Smooth muscle cell (in vitro differentiated cells): ENCODE results near the gene SBSN. TPM values are rescaled to one million over a fixed set of nuclear protein-coding genes. Genes with fewer than 3 reads are reported as not detected.

Experiments used
- DNase-seq: peaks from one replicate; lab custom pipeline; 2025; ENCODE audit not compliant: unreplicated experiment; lab: John Stamatoyannopoulos, UW
- H2AFZ ChIP-seq: fragments of 200-600 bp; sonication (generic); 2 replicates; pipeline ENCODE4 v1.6.0; 2016; ENCODE audit warnings: antibody characterized with exemption, low read depth, mild to moderate bottlenecking
- H3F3A ChIP-seq: fragments of 200-600 bp; sonication (generic); 2 replicates; pipeline ENCODE4 v1.6.0; 2017; ENCODE audit warnings: antibody characterized with exemption, low read depth
- H3K27ac ChIP-seq: fragments of 200-600 bp; sonication (generic); 2 replicates; pipeline ENCODE4 v1.5.1; 2016; ENCODE audit warnings: low read depth, mild to moderate bottlenecking
- H3K27me3 ChIP-seq: fragments of 200-600 bp; sonication (generic); 2 replicates; pipeline ENCODE4 v1.6.1; 2016; ENCODE audit warnings: low read depth, mild to moderate bottlenecking
- H3K36me3 ChIP-seq: fragments of 200-600 bp; sonication (generic); 2 replicates; pipeline ENCODE4 v1.5.1; 2016; ENCODE audit warnings: low read depth
- H3K4me1 ChIP-seq: fragments of 200-600 bp; sonication (generic); 2 replicates; pipeline ENCODE4 v1.5.1; 2016; ENCODE audit warnings: low read depth
- H3K4me2 ChIP-seq: fragments of 200-600 bp; sonication (generic); 2 replicates; pipeline ENCODE4 v1.6.0; 2016; ENCODE audit warnings: mild to moderate bottlenecking
- H3K4me3 ChIP-seq: fragments of 200-600 bp; sonication (generic); 2 replicates; pipeline ENCODE4 v1.5.1; 2016; ENCODE audit warnings: mild to moderate bottlenecking
- H3K79me2 ChIP-seq: fragments of 200-600 bp; sonication (generic); 2 replicates; pipeline ENCODE4 v1.6.0; 2016; ENCODE audit warnings: low read depth, mild to moderate bottlenecking
- H3K9ac ChIP-seq: fragments of 200-600 bp; sonication (generic); 2 replicates; pipeline ENCODE4 v1.6.0; 2016; ENCODE audit warnings: low read depth
- H3K9me3 ChIP-seq: fragments of 200-600 bp; sonication (generic); replicated peaks from 2 replicates; pipeline ENCODE4 v1.5.1; 2016; ENCODE audit warnings: low read depth
- H4K20me1 ChIP-seq: fragments of 200-600 bp; sonication (generic); 2 replicates; pipeline ENCODE4 v1.6.0; 2016; ENCODE audit warnings: low read depth
- WGBS: methylation state at CpG from one replicate; pipeline ENCODE4 v1.1.7; 2016; ENCODE audit warnings: low lambda C conversion rate; 5-methylcytosine and 5-hydroxymethylcytosine counted together
- polyA plus RNA-seq: library from polyadenylated mRNA; unstranded; fragments of >200 nt; fragmentation: Nextera tagmentation; extraction: Ambion mirVana; gene quantifications from 2 replicates; pipeline ENCODE4 v1.2.1, GENCODE V29; 2016
- total RNA-seq: library from RNA; depleted of rRNA; stranded (reverse); fragments of >200 nt; gene quantifications from 2 replicates; pipeline ENCODE4 v1.2.3, GENCODE V29; 2014
- TF ChIP-seq, protein P1 (sequence below): fragments of 200-600 bp; sonication (generic); IDR thresholded peaks from 2 replicates; pipeline ENCODE4 v1.5.1; 2017; ENCODE audit warnings: borderline replicate concordance, mild to moderate bottlenecking, antibody characterized with exemption; ENCODE audit not compliant: insufficient read depth, poor library complexity, severe bottlenecking

SBSN gene
- total and polyA plus RNA-seq, 2 experiments from 2014 or later, result 11.7 to 19.8 TPM

DNA sequence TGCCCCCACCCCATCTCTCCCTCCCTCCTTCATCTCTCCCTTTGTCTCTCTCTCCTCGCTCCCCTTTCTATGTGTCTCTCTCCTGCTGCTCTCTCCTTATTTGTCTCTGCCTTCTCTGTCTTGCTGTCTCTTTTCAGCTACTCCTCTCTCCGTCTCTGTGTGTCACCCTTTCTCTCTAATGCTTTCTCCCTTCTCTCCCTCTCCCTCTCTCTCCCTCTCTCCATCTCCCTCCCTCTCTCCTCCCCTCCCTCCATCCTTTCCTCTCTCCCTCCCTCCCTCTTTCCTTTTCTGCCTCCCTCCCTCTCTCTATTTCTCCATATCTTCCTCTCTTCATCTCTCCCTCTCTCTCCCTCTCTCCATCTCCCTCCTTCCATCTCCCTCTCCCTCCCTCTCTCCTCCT, 34.7 kb upstream of the SBSN start:
- peaks cover 3% of the 10 kb centered on the region for H3K4me1 ChIP-seq
- no peak overlapping the region for H3K9ac ChIP-seq
- no peaks in the 10 kb centered on the region for H3K36me3 ChIP-seq
- no peaks in the 10 kb centered on the region for H3K9me3 ChIP-seq
- H3K27me3 ChIP-seq, result peaks cover 44% of the 10 kb centered on the region
- no peak overlapping the region for H3K27ac ChIP-seq
- no peak for DNase-seq
- H4K20me1 ChIP-seq, result no peaks in the 10 kb centered on the region
- no peaks in the 10 kb centered on the region for H3K79me2 ChIP-seq
- H3K4me3 ChIP-seq, result no peak overlapping the region
- no peaks in the 10 kb centered on the region for H3F3A ChIP-seq
- TF ChIP-seq, protein P1, sequence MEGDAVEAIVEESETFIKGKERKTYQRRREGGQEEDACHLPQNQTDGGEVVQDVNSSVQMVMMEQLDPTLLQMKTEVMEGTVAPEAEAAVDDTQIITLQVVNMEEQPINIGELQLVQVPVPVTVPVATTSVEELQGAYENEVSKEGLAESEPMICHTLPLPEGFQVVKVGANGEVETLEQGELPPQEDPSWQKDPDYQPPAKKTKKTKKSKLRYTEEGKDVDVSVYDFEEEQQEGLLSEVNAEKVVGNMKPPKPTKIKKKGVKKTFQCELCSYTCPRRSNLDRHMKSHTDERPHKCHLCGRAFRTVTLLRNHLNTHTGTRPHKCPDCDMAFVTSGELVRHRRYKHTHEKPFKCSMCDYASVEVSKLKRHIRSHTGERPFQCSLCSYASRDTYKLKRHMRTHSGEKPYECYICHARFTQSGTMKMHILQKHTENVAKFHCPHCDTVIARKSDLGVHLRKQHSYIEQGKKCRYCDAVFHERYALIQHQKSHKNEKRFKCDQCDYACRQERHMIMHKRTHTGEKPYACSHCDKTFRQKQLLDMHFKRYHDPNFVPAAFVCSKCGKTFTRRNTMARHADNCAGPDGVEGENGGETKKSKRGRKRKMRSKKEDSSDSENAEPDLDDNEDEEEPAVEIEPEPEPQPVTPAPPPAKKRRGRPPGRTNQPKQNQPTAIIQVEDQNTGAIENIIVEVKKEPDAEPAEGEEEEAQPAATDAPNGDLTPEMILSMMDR, result no peak
- WGBS, result 75% methylated on average over 1 of the region's 2 CpGs
- no peak overlapping the region for H2AFZ ChIP-seq
- no peak overlapping the region for H3K4me2 ChIP-seq

DNA sequence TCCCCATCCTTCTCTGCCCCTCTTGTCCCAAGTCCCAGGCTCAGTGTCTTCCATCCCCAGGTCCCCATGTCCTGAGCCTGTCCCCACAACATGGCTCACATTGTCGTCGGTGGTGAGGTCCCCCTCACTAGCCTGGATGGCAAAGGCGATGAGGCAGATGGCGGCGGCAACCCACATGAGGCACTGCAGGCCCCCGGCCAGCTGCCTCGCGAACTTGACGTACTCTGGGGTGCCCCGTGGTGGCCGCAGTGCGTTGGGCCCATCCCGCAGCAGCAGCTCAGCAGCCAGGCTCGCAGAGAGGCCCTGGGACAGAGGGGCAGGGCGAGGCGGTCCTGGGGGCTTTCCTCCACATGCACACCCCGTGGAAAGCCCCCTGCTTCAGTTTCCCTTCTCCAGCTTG, 34.2 kb upstream of the SBSN start:
- Histone ChIP-seq H3K79me2 (no peaks in the 10 kb centered on the region), H3K4me1 (peaks cover 3% of the 10 kb centered on the region), H3K9ac (no peak overlapping the region), H3K9me3 (no peaks in the 10 kb centered on the region), H3K4me2 (no peak overlapping the region), H3K27ac (no peak overlapping the region), H2AFZ (no peak overlapping the region), H3F3A (no peaks in the 10 kb centered on the region), H3K27me3 (peaks cover 48% of the 10 kb centered on the region), H4K20me1 (no peaks in the 10 kb centered on the region), H3K36me3 (no peaks in the 10 kb centered on the region), H3K4me3 (no peak overlapping the region)
- TF ChIP-seq, protein P1, result no peak
- WGBS, result 66% methylated on average over 16 of the region's 17 CpGs
- DNase-seq, result no peak

GRCh38 chr19:35561436-35561835, 33.3 kb upstream of the SBSN start:
- TF ChIP-seq, protein P1, result no peak
- 83% methylated on average over 6 of the region's 6 CpGs for WGBS
- H3K4me2 ChIP-seq, result no peak overlapping the region

GRCh38 chr19:35560677-35561076, 32.6 kb upstream of the SBSN start:
- H3K9me3 ChIP-seq, result no peaks in the 10 kb centered on the region
- H3K27ac ChIP-seq, result no peak overlapping the region
- WGBS, result 85% methylated on average over 5 of the region's 6 CpGs
- no peaks in the 10 kb centered on the region for H3K36me3 ChIP-seq
- no peak overlapping the region for H3K4me3 ChIP-seq
- TF ChIP-seq, protein P1, result no peak
- H3K4me2 ChIP-seq, result no peak overlapping the region
- no peaks in the 10 kb centered on the region for H4K20me1 ChIP-seq
- peaks cover 3% of the 10 kb centered on the region for H3K4me1 ChIP-seq
- peaks cover 54% of the 10 kb centered on the region for H3K27me3 ChIP-seq
- no peak overlapping the region for H2AFZ ChIP-seq
- DNase-seq, result no peak
- no peak overlapping the region for H3K9ac ChIP-seq
- no peaks in the 10 kb centered on the region for H3K79me2 ChIP-seq
- no peaks in the 10 kb centered on the region for H3F3A ChIP-seq

More at GRCh38 chr19:35561436-35561835, 33.3 kb upstream of the SBSN start:
- no peak overlapping the region for H2AFZ ChIP-seq
- H3K36me3 ChIP-seq, result no peaks in the 10 kb centered on the region
- H3K9me3 ChIP-seq, result no peaks in the 10 kb centered on the region
- H3K4me1 ChIP-seq, result peaks cover 3% of the 10 kb centered on the region
- H3K27me3 ChIP-seq, result peaks cover 54% of the 10 kb centered on the region
- no peaks in the 10 kb centered on the region for H3K79me2 ChIP-seq
- no peak overlapping the region for H3K9ac ChIP-seq
- no peaks in the 10 kb centered on the region for H4K20me1 ChIP-seq
- DNase-seq, result no peak
- H3K4me3 ChIP-seq, result no peak overlapping the region
- no peak overlapping the region for H3K27ac ChIP-seq
- no peaks in the 10 kb centered on the region for H3F3A ChIP-seq
